ENCODE results near the gene F7.

DNA sequence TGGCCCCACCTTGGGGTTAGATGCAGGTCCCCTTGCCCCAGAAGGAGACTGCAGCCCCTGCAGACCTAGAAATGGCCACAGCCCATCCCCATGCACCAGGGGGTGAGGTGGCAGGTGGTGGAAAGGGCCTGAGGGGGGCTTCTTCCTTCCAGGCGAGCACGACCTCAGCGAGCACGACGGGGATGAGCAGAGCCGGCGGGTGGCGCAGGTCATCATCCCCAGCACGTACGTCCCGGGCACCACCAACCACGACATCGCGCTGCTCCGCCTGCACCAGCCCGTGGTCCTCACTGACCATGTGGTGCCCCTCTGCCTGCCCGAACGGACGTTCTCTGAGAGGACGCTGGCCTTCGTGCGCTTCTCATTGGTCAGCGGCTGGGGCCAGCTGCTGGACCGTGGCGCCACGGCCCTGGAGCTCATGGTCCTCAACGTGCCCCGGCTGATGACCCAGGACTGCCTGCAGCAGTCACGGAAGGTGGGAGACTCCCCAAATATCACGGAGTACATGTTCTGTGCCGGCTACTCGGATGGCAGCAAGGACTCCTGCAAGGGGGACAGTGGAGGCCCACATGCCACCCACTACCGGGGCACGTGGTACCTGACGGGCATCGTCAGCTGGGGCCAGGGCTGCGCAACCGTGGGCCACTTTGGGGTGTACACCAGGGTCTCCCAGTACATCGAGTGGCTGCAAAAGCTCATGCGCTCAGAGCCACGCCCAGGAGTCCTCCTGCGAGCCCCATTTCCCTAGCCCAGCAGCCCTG lies 12.8 kb downstream of the F7 start:
- TF ChIP-seq, protein P1, sequence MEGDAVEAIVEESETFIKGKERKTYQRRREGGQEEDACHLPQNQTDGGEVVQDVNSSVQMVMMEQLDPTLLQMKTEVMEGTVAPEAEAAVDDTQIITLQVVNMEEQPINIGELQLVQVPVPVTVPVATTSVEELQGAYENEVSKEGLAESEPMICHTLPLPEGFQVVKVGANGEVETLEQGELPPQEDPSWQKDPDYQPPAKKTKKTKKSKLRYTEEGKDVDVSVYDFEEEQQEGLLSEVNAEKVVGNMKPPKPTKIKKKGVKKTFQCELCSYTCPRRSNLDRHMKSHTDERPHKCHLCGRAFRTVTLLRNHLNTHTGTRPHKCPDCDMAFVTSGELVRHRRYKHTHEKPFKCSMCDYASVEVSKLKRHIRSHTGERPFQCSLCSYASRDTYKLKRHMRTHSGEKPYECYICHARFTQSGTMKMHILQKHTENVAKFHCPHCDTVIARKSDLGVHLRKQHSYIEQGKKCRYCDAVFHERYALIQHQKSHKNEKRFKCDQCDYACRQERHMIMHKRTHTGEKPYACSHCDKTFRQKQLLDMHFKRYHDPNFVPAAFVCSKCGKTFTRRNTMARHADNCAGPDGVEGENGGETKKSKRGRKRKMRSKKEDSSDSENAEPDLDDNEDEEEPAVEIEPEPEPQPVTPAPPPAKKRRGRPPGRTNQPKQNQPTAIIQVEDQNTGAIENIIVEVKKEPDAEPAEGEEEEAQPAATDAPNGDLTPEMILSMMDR (IDR thresholded peaks at IDR 0.05): no peak
- no peak for TF ChIP-seq POLR2A (IDR thresholded peaks at IDR 0.05)

Data from body of pancreas (tissue), 4 donors.